ENCODE results near the gene DHRS11.
A peak's percentile ranks its signal among the peaks of the same experiment; 100 is the strongest.

The DHRS11 gene, protein sequence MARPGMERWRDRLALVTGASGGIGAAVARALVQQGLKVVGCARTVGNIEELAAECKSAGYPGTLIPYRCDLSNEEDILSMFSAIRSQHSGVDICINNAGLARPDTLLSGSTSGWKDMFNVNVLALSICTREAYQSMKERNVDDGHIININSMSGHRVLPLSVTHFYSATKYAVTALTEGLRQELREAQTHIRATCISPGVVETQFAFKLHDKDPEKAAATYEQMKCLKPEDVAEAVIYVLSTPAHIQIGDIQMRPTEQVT

DNA sequence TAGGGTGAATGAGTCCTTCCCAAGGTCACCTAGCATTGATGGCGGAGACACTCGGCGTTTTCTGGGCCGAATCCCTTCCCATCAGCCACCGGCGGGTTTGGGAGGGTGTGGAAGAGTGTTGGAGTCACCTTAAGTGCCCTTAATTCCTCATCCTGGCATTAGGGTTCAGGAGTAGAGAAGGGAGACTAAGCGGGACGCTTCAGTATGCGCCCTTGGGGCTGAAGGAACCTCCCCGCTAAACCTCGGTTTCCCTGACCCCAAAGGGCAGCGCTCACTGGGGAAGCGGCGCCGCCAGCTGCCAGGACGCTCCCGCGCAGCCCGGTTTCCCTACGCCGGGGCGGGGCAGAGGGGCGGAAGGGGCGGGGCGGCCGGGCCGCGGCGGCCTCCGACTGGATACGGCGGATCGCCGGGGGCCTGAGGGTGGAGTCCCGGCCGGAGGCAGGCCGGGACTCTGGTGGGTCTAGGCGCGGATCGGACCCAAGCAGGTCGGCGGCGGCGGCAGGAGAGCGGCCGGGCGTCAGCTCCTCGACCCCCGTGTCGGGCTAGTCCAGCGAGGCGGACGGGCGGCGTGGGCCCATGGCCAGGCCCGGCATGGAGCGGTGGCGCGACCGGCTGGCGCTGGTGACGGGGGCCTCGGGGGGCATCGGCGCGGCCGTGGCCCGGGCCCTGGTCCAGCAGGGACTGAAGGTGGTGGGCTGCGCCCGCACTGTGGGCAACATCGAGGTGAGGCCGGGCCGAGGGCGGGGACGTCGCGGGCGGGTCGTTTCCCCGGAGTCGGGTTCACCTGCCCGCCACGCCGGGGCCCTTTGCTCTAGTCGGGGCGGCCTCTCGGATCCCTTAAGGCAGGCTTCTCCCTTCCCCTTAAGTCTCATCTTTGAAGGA is at the start of gene DHRS11:
Gene DHRS11 (plus strand): TSS at position 446 of the 882 bp plus-strand sequence. CDS start 131 bp downstream, at position 577.
- DNase-seq = peak; percentile 83

DNA sequence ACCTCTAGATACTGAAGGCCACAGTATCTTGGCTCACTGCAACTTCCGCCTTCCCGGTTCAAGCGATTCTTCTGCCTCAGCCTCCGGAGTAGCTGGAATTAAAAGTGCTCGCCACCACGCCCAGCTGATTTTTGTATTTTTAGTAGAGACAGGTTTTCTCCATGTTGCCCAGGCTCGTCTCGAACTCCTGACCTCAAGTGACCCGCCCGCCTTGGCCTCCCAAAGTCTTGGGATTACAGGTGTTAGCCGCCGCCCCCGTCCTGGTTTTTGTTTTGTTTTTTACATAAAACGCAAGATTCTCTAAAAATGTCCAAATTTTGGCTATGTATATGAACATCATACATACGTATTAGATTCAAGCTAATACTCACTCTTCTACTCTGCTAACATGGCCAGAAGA is 48.9 kb upstream of the DHRS11 start:
- DNase-seq = no peak

DNA sequence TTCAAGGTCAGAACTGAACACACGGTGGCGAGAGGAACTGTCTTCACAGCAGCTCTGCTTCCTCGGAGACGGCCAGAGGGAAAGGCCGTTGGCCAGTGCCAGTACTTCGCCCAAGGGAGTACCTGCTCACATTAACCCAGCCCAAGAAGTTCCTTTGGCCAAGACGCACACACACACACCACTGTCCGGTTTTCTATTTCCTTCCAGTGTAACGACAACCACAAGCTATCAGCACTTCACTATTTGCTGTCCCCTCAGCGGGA is 47.7 kb upstream of the DHRS11 start:
- no peak for DNase-seq

DNA sequence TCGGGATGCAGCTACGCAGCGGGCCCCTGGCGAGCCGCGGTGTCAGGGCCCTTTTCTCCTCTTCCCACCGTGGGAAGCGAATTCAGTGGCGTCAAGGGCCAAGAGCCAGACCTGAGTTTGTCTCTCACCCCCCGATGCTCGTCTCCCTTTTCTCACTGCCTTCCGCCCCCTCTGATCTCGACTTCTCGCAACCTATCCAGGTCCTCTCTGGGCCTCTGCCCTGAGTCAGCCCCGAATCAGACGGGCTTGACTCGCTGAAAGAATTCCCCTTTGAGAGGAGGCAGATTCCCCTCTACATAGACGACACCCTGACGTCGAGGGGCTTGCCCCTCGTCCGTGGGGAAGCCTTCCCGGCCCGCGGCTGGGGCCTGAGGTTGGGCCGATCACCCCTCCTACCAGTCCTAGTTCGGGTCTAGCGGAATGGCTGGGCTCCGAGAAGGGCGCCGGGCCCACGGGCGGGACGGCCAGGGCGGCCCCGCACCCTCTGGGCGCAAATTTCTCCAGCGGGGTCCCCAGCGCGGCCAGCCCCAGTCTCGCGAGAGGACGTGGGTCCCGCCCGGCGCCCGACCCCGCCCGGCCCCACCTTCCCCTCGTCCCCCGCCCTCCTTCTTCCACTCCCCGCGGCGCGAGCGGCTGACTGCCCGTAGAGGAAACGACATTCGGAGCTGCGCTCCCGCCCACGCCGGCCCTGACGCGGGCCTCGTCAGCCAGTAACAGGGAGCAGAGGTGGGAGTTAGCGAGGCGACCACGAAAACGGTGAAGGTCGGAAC is 47.2 kb upstream of the DHRS11 start, which contains the start of gene GGNBP2:
Gene GGNBP2 (plus strand): TSS at position 613 of the 770 bp plus-strand sequence. CDS start 806 bp downstream, outside the sequence.
- DNase-seq = peak; percentile 94

DNA sequence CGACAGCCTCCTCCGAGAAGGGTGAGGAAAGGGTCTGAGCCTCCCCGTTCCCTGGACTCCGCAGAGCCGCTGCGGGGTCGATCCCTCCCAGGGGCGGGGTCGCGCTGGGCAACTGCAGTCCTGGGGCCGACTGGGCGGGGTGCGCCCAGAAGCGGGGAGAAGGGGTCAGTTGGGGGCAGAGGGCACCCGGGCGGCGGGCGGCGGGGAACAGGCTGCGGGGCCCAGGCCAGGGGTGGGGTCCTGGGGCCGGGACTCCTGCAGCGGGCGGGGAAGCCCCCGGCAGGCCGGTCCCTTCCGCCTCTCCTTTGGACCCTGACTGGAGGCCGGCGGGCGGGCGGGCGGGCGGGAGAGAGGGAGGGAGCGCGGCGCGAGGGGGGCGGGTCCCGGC is 46.6 kb upstream of the DHRS11 start:
- no peak for DNase-seq

DNA sequence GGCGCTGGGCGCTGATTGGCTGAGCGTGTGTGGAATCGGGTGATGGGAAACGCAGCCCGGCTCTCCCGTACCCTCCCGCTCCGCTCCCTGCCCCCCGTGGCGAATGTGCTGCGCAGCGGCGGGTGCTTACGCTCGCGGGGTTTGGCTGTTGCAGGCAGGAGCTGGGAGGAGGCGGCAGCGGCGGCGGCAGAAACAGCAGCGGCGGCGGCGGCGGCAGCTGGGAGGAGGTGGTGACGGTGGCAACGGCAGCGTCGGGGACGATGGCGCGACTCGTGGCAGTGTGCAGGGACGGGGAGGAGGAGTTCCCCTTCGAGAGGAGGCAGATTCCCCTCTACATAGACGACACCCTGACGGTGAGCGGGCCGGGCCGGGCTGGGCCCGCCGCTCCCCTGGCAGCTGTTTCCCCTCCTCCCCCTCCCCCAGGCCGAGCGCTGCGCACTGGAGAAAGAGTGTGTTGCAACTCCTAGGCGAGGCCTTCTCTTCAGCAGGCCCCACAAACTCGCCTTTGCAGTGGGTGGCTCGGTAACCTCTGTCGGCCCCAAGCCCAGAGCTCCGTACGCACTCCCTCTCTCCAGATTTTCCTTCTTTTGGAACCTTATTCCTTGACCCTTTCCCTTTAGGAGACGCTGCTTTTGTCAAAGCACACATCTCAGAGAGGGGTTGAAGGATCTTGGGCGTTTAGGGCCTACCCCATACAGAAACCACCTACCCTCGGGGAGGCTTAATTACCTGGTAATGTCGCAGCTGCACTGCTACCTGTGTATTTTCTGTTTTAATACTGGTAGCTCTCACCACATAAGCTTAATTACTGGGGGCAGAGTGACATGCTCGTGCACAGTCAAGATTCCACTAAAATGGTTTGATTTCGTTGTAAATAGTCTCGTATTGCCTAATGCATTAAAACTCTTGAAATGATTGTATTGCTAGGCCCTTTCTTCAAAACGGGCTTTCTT is 45.9 kb upstream of the DHRS11 start:
- peak; percentile 98 for DNase-seq

DNA sequence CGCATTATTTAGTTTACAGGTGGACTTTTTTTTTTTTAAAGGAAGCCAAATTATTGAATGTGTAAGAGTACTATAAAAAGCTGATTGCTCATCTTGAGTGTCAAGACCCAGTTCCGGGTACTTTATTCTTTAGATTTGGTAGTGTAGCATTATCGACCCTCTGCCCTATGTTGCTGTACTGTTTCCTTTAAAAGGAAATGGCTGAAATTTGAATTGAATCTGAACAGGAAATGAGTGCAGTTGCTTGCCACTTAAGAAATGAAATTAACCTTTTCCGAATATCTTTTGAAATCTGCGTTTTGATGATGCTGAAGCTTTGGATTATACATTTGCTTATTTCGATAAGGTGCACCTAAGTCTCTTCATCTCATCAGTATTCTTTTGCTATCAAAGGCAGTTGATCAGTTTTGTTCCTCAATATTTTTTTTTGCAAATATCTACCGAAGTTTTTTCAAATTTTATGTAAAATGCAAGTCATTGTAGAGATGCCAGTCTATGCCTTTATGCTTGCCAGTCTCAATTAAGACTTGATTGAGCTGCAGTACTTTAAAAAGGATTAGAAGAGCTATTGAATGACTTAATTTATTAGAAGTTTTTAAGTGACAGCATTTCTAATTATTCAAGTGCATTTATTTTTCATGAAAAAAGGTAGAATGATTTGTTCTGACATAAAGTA is 45.1 kb upstream of the DHRS11 start:
- DNase-seq = no peak

DNA sequence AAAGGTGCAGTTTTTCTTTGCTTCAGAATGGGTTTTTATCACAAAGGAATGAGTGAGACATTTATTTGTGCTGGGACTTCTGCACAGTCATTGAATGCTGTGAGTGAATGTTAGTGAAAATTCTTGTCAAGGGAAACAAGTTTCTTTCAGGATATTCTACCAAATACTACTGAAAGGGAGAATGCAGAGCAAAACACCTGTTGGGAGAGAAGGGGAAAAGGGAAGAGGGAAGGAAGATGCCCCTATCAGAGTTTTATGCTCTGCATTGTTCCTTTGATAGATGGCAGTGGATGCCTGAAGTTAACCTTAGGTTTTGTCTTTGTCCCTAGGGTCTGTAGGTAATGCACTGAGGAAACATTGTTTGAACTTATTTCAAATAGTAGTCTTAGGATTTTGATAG is 43.9 kb upstream of the DHRS11 start:
- DNase-seq = no peak

DNA sequence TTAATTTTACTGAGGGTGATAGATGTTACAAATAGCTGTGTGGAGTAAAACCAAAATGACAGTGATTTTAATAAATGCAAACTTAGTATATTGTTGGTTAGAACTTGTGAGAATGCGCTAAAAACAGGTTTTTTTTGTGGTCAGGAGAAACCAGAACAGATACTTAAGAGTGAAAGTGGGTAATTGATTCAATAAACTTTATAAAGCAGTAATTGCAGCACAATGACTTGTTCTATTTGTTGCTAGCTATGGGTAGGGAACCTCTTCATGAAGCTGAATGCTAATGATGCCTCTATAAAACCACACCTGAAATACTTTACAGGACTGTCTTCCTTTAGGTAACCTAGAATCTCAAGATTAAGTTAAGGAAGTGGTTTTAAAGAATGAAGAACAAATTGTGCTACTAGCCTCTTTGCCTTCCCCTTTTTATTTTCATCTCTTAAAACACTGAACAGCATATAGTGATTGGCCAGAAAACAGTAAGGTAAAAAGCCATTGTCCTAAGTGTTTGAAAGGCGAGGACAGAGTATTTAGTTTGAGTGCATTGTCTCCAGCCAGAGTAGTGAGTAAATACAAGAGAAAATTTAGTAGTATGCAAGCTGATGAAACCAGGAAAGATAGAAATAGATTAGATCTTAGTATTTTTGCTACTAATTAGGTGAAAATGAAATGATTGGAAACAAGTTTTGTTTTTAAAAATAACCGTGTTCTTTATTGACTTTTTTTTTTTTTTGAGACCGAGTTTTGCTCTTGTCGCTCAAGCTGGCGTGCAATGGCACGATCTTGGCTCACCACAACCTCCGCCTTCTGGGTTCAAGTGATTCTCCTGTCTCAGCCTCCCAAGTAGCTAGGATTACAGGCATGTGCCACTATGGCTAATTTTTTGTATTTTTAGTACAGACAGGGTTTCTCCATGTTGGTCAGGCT is 40.9 kb upstream of the DHRS11 start:
- no peak for DNase-seq

DNA sequence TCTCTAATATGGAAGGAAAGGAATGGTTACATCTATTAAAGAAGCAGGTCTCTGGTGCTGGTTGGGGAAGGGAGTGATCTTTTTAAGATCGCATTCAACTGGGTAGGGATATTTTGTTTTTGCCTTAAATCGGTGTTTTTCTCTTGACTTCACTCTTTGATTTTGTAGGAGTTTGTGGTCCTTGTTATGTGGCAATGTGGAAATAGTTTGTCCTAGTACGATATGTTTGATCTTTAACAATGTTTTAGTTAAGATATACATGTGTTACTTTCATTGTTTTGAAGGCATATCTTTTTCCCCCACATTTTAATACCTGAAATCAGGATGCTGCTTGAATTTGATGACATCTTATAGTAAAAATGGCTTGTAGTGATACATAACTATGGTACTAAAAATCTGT is 38.2 kb upstream of the DHRS11 start:
- DNase-seq = no peak

DNA sequence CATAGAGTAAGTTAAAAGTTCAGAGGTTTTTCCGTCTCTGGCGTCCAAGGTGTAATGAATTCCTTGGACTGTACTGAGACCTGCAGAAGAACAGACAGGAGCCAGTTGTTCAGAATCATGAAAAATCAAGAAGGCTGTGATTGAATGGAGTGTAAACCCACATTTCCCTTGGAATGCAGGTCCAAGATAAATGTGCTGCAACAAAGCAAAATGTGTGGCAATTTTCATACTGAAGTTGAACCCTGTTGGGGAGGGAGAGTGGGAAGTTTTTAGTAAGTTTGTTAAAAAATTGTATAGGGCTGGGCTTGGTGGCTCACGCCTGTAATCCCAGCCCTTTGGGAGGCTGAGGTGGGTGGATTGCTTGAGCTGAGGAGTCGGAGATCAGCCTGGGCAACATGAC is 25.6 kb upstream of the DHRS11 start:
- DNase-seq = no peak

DNA sequence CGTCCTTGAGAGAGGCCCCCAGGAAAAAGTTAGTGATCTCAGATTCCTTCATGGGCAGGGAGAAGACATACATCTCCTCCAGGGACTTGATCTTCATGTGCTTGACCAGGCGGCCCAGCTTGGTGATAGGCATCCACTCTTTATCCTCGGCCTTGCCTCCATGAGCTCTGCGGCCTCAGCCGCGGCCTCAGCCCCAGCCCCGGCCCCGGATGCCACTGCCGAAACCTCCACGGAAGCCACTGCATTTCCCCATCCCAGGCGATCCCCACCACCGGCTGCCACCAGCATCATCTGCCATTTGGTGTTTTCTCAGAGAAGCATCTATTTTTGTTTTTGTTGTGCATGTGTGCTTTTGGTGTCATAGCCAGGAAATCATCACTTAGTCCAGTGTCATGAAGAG is 16.7 kb upstream of the DHRS11 start:
- DNase-seq = no peak

DNA sequence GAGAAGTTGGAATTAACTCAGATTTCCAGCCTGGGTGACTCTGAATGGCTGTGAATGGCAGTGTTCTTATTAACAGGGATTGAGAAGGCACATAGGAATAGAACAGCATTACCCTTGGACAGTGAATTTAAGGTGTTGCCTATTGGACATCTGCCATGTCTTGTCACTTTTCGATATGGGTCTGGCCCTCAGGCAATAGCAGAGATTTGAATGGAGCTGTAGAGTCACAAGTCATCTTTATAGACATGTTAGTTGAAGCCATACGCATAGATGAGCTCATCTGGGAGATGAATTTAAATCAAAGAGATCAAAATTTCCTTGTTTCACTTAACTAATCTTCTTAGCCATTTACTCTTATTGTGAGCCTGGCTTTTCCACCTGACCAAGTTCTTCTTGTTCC is 14.9 kb upstream of the DHRS11 start:
- DNase-seq = no peak

DNA sequence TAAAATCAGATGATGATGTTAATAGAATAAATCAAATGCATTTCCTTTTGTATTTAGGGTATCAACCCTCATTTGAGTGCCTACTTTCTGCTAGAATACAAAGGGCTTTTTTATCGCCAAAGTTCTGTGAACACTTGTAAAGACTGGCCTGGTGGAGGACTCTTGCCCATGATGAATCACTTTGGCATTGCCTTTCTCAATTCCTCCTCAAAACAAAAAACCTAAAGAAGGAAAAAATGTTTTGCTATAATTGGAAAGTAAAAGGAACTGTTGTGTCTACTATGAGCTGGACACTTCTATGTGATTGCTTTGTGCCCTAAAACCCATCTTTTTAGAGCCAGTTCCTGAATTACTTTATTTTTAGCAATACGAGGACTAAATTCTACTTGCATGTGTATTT is 13.0 kb upstream of the DHRS11 start:
- DNase-seq = no peak

DNA sequence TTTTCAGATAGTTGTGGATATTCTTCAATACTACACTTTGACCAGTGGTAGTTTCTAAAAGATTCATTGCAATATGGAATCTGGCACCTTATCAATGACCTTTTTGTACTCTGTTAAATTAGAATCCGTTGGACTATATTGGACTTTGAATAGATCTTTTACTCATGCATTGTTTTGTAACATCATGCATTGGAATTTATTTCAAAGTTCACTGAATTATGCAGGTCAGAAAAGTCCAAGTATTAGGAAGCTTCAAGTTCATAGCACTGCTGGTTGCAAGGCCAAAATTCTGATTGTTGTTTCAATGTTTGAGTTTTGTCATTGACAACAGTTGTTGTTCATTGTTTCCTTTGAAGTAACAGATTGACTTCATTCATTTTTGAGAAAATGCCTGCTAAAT is 7.9 kb upstream of the DHRS11 start:
- DNase-seq = no peak

DNA sequence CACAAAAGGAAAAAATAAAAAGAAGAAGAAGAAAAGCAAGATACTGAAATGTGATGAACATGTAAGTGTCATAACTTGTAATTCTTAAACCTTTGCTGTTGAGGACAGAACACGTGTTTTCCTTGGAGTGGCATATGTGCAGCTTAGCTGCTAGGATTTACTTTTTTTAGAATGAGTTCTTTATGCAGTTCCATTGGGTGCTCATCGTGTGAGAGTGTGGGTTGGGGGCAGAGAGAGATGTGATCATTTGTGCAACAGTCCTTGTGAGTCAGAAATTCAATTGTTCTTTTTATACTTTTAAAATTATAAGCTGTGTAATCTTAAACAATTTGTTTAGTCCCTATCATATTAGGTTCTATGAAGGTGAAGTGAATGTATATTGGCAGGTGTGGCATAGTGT is 5.5 kb upstream of the DHRS11 start:
- no peak for DNase-seq

DNA sequence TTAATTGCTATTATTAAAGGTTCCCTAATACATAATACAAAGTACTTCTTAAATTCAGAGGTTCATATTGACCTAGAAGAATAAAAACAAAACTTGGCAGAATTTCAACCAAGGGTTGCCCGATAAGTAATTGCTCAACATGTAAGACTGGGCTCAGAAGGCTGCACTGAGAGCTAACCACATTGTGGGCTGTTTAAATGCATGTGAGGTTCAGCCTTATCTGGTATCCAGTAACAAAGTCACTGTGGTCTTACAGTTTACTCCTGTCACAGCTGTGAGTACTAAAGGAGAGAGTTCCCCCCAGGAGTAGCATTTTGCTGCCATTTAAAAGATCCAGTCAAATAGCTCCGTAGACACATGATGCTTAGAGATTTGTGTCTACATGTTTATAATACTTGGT is 1.6 kb upstream of the DHRS11 start:
- no peak for DNase-seq

DNA sequence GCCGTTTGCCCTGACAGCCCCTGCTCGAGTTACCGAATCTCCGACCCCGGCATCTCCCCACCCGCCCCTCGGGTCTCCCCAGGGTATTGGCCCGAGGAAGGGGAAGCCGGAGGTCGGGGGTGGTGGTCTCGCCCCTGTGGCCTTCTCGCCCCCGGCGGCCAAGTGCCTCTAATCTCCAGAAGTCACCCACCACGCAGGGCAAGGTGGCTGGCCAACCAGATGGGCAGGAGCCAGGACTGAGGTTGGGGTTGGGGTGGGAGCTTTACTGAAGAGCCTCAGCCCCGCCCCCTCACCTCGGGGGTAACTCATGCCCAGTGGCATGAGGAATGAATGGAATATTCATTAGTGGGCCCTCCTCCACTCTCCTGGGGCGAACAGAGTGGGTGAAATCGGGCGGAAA is 637 bp downstream of the DHRS11 start:
- peak; percentile 32 for DNase-seq

DNA sequence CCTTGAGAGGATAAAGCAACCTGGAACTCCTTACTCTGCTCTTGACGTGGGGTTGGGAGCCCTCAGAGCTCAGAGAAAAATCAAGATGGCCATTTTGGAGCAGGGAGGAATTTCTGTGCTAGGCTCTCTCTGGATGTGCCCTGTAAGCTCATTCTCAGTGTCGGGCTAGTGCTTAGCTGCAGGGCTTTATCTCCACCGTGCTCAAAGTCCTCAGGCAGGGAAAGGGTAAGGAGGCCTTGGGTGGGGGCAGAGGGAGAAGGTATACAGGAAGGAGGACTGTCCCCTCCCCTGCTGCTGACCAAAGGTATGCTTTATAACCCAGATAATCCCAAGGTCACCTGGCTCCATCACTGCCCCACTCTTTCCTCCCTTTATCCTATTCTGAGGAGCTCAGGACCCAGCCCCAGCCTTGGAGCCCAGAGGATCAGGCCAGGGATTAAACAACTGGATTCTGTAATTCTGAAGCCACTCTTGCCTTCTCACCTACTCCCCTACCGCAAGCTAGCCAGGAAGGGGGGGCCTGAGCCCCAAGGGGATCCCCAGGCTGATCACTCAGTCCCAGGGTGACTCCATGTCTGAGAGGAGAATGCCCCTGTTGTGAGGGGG is 1.1 kb downstream of the DHRS11 start:
- DNase-seq = no peak

DNA sequence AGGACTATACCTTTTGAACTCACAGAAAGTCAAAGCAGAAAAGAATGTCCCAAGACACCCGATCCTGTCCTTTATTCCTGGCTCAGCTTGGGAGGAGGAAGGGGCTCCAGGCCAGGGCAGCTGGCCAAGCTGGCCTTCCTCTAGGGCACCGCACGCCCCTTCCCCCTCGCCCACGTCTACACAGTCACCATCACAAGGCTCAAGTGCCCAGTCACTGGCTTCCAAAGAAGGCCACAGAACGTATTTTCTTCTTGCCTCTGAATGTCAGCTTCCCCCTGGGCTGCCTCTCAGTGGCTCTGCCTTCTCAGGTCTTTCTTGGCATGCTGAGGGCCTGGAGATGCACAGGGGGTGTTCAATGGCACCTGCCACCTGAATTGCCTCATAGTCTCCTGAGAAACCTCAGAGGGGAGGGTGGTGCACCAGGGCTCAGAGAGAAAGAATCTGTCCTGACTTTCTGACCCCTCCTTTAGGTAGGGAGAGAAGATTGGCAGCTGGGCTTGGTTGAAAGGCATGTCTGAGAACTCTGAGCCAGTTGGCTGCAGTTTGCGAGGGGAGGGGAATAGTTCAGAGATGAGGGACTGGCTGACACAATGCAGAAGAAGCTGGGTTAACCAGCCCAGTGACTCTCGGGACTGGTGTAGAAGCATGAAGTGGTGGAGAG is 2.1 kb downstream of the DHRS11 start:
- DNase-seq = no peak
